Esophagus squamous epithelium (tissue), 5 donors: Measurements from ENCODE around the gene EPB41L4B. TPM values are rescaled to one million over a fixed set of nuclear protein-coding genes. Genes with fewer than 3 reads are reported as not detected.

Source experiments
- DNase-seq: peaks from one replicate; lab custom pipeline; 2025; lab: John Stamatoyannopoulos, UW
- H3K27ac ChIP-seq, 4 donors: fragments of 200-600 bp; sonication (generic); one replicate each; pipeline ENCODE4 v1.5.1; 2016 to 2019; ENCODE audit warnings: mild to moderate bottlenecking in 1 of 4
- H3K27me3 ChIP-seq, 4 donors: fragments of 200-600 bp; sonication (generic); 1 replicate in 3 of 4; 2 replicates in 1 of 4; pipeline versions ENCODE4 v1.5.1 to v1.6.0; 2017 to 2021; ENCODE audit warnings: antibody characterized with exemption in 1 of 4
- H3K36me3 ChIP-seq, 3 donors: fragments of 200-600 bp; sonication (generic); one replicate each; pipeline ENCODE4 v1.5.1; 2016 to 2019
- H3K4me1 ChIP-seq, 3 donors: fragments of 200-600 bp; sonication (generic); one replicate each; pipeline ENCODE4 v1.5.1; 2017 to 2019
- H3K4me3 ChIP-seq, 4 donors: fragments of 200-600 bp; sonication (generic); 1 replicate in 3 of 4; 2 replicates in 1 of 4; pipeline ENCODE4 v1.5.1; 2016 to 2019; ENCODE audit warnings: mild to moderate bottlenecking in 2 of 4, moderate library complexity in 1 of 4
- H3K9me3 ChIP-seq, 3 donors: fragments of 200-600 bp; sonication (generic); one replicate each; pipeline ENCODE4 v1.5.1; 2016 to 2019
- CTCF ChIP-seq, 6 experiments: fragments of 450-650 bp in 4 of 6; fragments of 200-600 bp in 2 of 6; sonication (generic) in 2 of 6; IDR thresholded peaks; one replicate each; pipeline ENCODE4 v1.5.1; 2016 to 2019; ENCODE audit warnings: antibody characterized with exemption in 6 of 6, mild to moderate bottlenecking in 4 of 6, moderate library complexity in 4 of 6
- POLR2A ChIP-seq, 4 donors: fragments of 450-650 bp; IDR thresholded peaks; one replicate each; pipeline ENCODE4 v1.6.1; 2017; ENCODE audit warnings: antibody characterized with exemption in 4 of 4, mild to moderate bottlenecking in 4 of 4, moderate library complexity in 3 of 4
- WGBS, 2 donors: methylation state at CpG; one replicate each; pipeline ENCODE4 v1.1.5; 2018; 5-methylcytosine and 5-hydroxymethylcytosine counted together
- intact Hi-C: fragments of 100-400 bp; cut with DNase I; formaldehyde crosslinking; loops from one replicate; pipeline ENCODE4 v1.15.0; 2022
- total RNA-seq, 4 donors: library from RNA; depleted of rRNA; stranded (reverse); fragments of >200 nt; gene quantifications; one replicate each; pipeline ENCODE4 v1.1.0, GENCODE V29; 2016
- donor health status: DM: yes; HTN: yes; CAD: no.

The EPB41L4B gene
- total RNA-seq, 4 donors from 2014 or later: 0.45 to 3.8 (median 1.8) TPM

- intact Hi-C loops: no loop called here
- TF ChIP-seq CTCF (IDR thresholded peaks at IDR 0.05): no peak
- no peak for TF ChIP-seq POLR2A (IDR thresholded peaks at IDR 0.05)
- H3K36me3 ChIP-seq: no peaks in the 10 kb centered on the region
- DNase-seq: no peak
- H3K27me3 ChIP-seq: peaks cover 0 to 32% (median 0%) of the 10 kb centered on the region in 4 donors
- H3K4me1 ChIP-seq: peaks cover 0 to 5% (median 0%) of the 10 kb centered on the region in 3 donors
- H3K9me3 ChIP-seq: no peaks in the 10 kb centered on the region
- H3K27ac ChIP-seq: no peak overlapping the region
- 55 to 63% methylated on average over 2 of the region's 2 CpGs for WGBS, 2 donors
- H3K4me3 ChIP-seq: no peak overlapping the region
These were observed 33.3 kb upstream of the EPB41L4B start for GRCh38 chr9:109354190-109354589.

GRCh38 chr9:109351032-109351431, 30.2 kb upstream of the EPB41L4B start:
- TF ChIP-seq CTCF (IDR thresholded peaks at IDR 0.05) (no peak), POLR2A (IDR thresholded peaks at IDR 0.05) (no peak)
- 73 to 77% methylated on average over 5 of the region's 5 CpGs for WGBS, 2 donors
- no peaks in the 10 kb centered on the region for H3K9me3 ChIP-seq
- H3K27me3 ChIP-seq: peaks cover 0 to 19% (median 0%) of the 10 kb centered on the region in 4 donors
- no peak overlapping the region for H3K27ac ChIP-seq
- peaks cover 0 to 5% (median 0%) of the 10 kb centered on the region in 3 donors for H3K4me1 ChIP-seq
- intact Hi-C loops: no loop called here
- no peak overlapping the region for H3K4me3 ChIP-seq
- no peak for DNase-seq
- no peaks in the 10 kb centered on the region for H3K36me3 ChIP-seq

- H3K4me1 ChIP-seq: peaks cover 0 to 17% (median 0%) of the 10 kb centered on the region in 3 donors
- no peak for DNase-seq
- no peak overlapping the region for H3K27ac ChIP-seq
- H3K27me3 ChIP-seq: peaks cover 0 to 7% (median 0%) of the 10 kb centered on the region in 4 donors
- no peak overlapping the region for H3K4me3 ChIP-seq
- no peaks in the 10 kb centered on the region for H3K36me3 ChIP-seq
- H3K9me3 ChIP-seq: no peaks in the 10 kb centered on the region
- TF ChIP-seq POLR2A (IDR thresholded peaks at IDR 0.05) (no peak), CTCF (IDR thresholded peaks at IDR 0.05) (no peak)
- intact Hi-C loops: no loop called here
These were observed 28.6 kb upstream of the EPB41L4B start for GRCh38 chr9:109349421-109349846.

- no peaks in the 10 kb centered on the region for H3K36me3 ChIP-seq
- H3K9me3 ChIP-seq: no peaks in the 10 kb centered on the region
- intact Hi-C loops: no loop called here
- TF ChIP-seq POLR2A (IDR thresholded peaks at IDR 0.05) (no peak), CTCF (IDR thresholded peaks at IDR 0.05) (no peak)
- peaks cover 0 to 3% (median 0%) of the 10 kb centered on the region in 4 donors for H3K27me3 ChIP-seq
- no peak overlapping the region for H3K27ac ChIP-seq
- no peak overlapping the region for H3K4me3 ChIP-seq
- no peak for DNase-seq
- 83 to 93% methylated on average over 3 of the region's 3 CpGs for WGBS, 2 donors
- H3K4me1 ChIP-seq: peaks cover 0 to 25% (median 0%) of the 10 kb centered on the region in 3 donors
These were observed 26.0 kb upstream of the EPB41L4B start for GRCh38 chr9:109346904-109347303.

- intact Hi-C loops: no loop called here
- DNase-seq: no peak
These were observed 24.0 kb upstream of the EPB41L4B start for GRCh38 chr9:109344866-109345265.

More at GRCh38 chr9:109344866-109345265, 24.0 kb upstream of the EPB41L4B start:
- Histone ChIP-seq H3K4me3 (no peak overlapping the region), H3K9me3 (no peaks in the 10 kb centered on the region), H3K27me3 (peaks cover 0 to 3% (median 0%) of the 10 kb centered on the region in 4 donors), H3K27ac (peak overlapping the region in 2 of 4 donors; percentile 67 to 73), H3K4me1 (peaks cover 0 to 38% (median 0%) of the 10 kb centered on the region in 3 donors), H3K36me3 (no peaks in the 10 kb centered on the region)
- no peak for TF ChIP-seq POLR2A (IDR thresholded peaks at IDR 0.05)
- TF ChIP-seq CTCF (IDR thresholded peaks at IDR 0.05): no peak
- WGBS, 2 donors: 87 to 89% methylated on average over 3 of the region's 3 CpGs
